ENCODE results near the gene NOSIP.
A peak's percentile ranks its signal among the peaks of the same experiment; 100 is the strongest.

Gene NOSIP

GRCh38 chr19:49551531-49551930, 28.8 kb downstream of the NOSIP start:
- DNase-seq, result no peak

DNA sequence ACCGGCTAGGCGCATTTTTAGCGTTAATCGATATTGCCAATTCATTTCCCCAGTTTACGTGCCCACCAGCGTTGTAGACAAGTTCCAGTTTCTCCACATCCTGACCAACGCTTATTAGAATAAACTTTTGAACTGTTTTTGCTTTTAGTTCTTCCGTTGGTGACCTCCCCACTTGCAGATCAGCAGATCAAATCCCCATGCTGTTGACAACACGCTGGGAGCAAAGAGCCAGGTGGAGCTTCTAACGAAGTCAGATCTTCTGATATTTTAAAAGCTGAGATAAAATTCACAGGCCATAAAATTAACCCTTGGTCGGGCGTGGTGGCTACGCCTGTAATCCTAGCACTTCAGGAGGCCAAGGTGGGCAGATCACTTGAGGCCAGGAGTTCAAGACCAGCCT, 31.3 kb downstream of the NOSIP start:
- no peak for DNase-seq

GRCh38 chr19:49546825-49547565, 33.4 kb downstream of the NOSIP start:
- DNase-seq, result peak in 47 of 58 donors; percentile 5 to 78 (median 43)

- no peak for DNase-seq
Observed at GRCh38 chr19:49544154-49544553, 36.2 kb downstream of the NOSIP start.

- DNase-seq, result no peak
Observed at GRCh38 chr19:49543032-49543431, 37.3 kb downstream of the NOSIP start.

GRCh38 chr19:49542446-49542845, 37.9 kb downstream of the NOSIP start:
- DNase-seq, result no peak

DNA sequence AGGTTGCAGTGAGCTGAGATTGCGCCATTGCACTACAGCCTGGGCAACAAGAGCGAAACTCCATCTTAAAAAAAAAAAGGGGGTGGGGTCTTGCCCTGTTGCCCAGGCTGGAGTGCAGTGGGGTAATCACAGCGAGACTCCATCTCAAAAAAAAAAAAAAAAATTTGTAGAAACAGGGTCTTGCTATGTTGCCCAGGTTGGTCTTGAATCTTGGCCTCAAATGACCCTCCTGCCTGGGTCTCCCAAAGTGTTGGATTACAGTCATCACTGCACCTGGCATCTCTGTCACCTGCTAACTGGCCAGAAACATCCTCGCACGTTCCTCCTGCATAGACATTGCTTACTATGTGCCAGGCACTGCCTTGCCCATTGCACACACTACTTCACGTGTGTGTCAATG, 38.4 kb downstream of the NOSIP start:
- no peak for DNase-seq

DNA sequence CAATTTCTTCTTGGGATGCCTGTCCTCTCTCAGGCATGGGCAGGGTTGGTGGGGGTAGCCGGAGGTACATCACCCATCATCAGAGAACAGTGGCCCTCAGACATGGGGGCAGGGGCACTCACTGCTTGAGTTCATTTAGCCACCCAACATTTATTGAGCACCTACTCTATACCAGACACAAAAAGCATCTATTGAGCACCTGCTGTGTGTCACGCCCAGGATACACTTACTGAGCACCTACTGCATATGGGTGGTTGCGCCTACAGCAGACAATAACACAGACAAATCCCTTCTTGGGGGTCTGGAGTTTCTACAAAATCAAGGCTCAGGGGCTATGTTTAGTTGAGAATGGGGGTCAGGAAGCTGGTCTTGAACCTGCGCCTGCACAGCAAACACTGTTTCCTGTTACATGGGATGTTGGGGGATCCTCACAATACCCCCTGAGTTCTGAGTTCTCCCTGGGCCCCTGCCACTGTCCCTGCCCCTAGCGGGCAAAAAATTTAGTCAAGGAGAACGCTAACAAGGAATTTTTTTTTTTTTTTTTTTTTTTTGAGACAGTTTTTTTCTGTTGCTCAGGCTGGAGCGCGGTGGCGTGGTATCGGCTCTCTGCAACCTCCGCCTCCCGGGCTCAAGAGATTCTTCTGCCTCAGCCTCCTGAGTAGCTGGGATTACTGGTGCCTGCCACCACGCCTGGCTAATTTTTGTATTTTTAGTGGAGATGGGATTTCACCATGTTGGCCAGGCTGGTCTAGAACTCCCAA, 41.0 kb downstream of the NOSIP start:
- DNase-seq, result no peak

DNA sequence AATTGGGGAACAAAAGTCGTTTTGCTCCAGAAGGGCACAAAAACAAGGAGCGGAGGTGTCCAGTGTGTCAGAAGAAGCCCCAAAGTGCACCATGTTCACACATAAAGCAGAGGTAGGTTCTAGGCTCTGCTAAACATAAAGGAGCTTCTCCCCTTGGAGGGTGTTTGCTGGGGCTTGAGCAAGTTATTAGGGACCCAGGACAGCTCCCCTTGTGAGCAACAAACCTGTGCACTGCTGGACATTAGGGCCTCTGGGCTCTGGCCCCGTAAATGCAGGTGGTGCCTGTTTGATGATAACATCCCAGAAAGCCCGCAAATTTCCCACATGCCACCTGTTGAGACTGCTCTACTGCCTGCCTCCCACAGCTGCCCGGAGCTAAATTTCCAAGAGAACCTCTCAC, 41.7 kb downstream of the NOSIP start:
- DNase-seq, result no peak

DNA sequence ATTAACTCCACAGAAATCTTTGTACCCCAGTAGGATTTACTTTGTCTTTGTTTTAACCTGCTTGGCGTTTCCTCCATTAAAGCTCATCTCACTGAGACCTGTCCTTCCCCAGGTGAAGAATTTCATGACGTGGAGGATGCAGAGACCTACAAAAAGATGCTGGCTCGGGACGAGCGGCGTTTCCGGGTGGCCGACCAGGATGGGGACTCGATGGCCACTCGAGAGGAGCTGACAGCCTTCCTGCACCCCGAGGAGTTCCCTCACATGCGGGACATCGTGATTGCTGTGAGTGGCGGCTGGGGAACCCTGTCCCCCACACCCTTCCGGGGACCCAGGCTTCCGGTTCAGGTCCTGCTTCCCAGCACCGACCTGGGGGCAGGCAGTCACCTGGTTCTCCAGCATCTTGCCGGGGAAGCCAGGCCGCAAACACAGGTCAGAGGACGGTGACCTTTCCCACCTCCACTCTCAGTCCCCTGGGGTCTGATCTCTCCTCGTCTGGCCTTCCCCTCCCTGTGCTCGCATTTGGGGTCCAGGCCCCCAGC, 43.4 kb downstream of the NOSIP start:
- DNase-seq, result no peak

GRCh38 chr19:49534632-49535385, 45.5 kb downstream of the NOSIP start:
- DNase-seq, result no peak

DNA sequence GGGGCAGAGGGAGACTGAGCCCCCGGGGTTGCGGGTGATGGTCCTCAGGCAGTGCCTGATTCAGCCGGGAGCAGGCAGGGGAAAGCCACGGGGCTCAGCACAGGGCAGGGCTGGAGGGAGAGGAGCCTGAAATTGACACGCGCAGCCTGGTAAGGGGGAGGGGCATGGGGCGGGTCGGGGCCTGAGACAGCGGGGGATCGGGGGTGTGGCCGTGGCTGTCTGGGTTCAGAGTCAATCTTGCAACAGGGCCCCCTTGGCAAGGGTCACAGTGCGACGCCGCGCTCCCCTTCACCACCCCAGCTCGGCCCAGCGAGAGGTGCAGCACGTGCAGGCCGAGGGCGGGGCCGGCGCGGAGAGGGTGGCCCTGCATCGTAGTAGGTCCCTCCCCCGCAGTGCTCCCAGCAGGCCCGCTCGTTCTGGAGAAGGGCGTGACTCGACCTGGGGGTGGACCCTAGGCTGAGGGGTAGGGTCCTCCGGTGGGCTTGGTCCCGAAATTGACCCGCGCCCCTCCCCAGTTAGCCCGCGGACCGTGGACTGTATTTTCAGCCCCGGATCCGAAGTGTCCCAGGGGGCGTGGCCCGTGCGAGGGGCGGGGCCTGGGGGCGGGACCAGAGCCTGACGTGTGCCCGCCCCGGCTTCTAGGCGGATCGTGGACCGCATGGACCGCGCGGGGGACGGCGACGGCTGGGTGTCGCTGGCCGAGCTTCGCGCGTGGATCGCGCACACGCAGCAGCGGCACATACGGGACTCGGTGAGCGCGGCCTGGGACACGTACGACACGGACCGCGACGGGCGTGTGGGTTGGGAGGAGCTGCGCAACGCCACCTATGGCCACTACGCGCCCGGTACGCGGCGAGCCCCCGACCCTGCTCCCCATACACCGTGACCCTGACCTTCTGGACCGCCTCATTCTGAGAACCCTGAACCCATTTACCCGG, 46.5 kb downstream of the NOSIP start:
- DNase-seq, result peak in 50 of 58 donors; percentile 17 to 82 (median 57)

- no peak for DNase-seq
Observed at GRCh38 chr19:49530708-49531107, 49.6 kb downstream of the NOSIP start.

GRCh38 chr19:49528211-49528771, 52.1 kb downstream of the NOSIP start:
- no peak for DNase-seq

DNA sequence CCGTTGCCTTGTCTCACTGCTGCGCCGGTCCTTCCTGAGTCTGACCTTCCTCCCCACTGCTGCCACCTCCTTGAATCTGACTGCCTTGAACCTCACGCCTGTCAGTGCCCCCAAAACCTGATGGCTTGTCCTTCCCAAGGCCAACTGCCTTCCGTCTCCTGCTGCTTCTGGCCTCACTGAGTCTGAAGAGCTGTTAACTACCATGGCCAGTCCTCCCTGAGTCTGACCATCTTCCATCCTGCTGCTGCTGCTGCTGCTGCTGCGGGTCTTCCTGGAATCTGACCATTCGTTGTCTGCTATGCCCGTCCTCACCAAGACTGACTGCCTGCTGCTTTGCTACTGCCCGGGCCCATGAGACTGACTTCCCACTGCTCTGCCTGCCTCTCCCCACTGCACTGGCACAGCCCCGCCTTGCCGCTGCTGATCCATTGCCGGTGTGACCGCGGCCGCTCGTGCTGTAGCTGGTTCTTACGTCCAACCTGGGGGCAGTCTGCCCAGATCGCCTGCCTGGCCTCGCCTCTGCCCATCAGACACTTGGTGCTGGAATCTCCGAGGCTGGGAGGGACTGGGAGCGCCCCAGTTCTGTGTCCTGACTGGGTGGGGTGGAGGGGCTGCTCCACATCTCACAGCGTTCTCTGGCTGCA, 55.4 kb downstream of the NOSIP start:
- DNase-seq, result no peak

- DNase-seq, result peak in 29 of 58 donors; percentile 9 to 61 (median 26)
Observed at GRCh38 chr19:49520705-49521319, 59.5 kb downstream of the NOSIP start.

GRCh38 chr19:49518033-49518432, 62.3 kb downstream of the NOSIP start:
- DNase-seq, result no peak

DNA sequence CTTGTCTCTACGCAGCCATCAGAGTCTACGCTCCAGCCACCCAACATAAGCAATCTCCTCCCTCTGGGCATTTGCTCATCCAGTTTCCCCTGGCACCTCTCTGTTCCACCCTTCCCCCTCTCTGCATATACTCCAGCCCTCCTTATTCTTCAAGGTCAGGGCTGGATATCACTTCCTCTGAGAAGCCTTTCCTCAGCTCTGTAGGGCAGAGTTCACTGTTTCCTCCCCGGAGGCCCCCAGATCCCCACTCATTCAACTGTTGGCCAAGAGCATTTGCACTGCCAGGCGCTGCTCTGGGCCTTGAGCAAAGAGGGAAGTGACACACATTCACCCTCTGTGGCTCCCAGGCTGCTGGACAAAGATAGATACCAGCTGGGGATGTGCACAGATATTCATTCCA, 64.6 kb downstream of the NOSIP start:
- DNase-seq, result peak in 19 of 58 donors; percentile 7 to 51 (median 21)

DNA sequence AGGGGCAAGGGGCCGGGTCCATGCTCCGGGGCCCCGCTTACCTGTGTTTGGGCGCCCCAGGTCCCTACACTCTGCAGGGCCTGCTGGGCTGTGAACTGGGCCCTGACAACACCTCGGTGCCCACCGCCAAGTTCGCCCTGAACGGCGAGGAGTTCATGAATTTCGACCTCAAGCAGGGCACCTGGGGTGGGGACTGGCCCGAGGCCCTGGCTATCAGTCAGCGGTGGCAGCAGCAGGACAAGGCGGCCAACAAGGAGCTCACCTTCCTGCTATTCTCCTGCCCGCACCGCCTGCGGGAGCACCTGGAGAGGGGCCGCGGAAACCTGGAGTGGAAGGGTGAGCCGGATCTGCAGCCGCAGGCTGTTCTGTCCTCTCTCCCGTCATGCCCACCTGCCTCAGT, 66.2 kb downstream of the NOSIP start:
- no peak for DNase-seq

All from anterior cingulate cortex (tissue), 58 donors.